PFSK-1 (cell line): ENCODE data around the gene POGLUT3.

Source experiments
- FOXP2 ChIP-seq: optimal IDR thresholded peaks from 2 replicates; pipeline ENCODE3; 2011; ENCODE audit warnings: borderline replicate concordance, control low read depth, inconsistent platforms; ENCODE audit not compliant: insufficient read depth; ENCODE audit errors: extremely low read length, extremely low read depth
- POLR2AphosphoS5 ChIP-seq: IDR thresholded peaks from 2 replicates; pipeline ENCODE4 v1.6.1; 2012; ENCODE audit warnings: low read depth, mild to moderate bottlenecking, control low read depth, low read length, moderate library complexity
- REST ChIP-seq, 2 experiments: IDR thresholded peaks; 2 replicates each; pipeline versions ENCODE4 v1.6.1 to v1.8.0; 2011 to 2012; ENCODE audit warnings: low read depth in 2 of 2, low read length in 2 of 2, control low read depth in 1 of 2, inconsistent platforms in 1 of 2, mild to moderate bottlenecking in 1 of 2, moderate library complexity in 1 of 2; ENCODE audit not compliant: insufficient read depth in 1 of 2
- SIN3A ChIP-seq: IDR thresholded peaks from 2 replicates; pipeline ENCODE4 v1.6.1; 2012; ENCODE audit warnings: mild to moderate bottlenecking, low read length, moderate library complexity, borderline replicate concordance; ENCODE audit not compliant: insufficient read depth
- TAF1 ChIP-seq: IDR thresholded peaks from 2 replicates; pipeline ENCODE4 v1.6.1; 2012; ENCODE audit warnings: low read length, control low read depth, borderline replicate concordance; ENCODE audit not compliant: insufficient read depth

Gene POGLUT3

GRCh38 chr11:108501396-108501795 lies 3.2 kb upstream of the POGLUT3 start:
- TF ChIP-seq POLR2AphosphoS5 (no peak), TAF1 (no peak), FOXP2 (no peak), SIN3A (no peak), REST (IDR thresholded peaks at IDR 0.05; ENCODE audit: insufficient read depth in 1 of 2, low read depth in 2 of 2, low read length in 2 of 2) (no peak)

DNA sequence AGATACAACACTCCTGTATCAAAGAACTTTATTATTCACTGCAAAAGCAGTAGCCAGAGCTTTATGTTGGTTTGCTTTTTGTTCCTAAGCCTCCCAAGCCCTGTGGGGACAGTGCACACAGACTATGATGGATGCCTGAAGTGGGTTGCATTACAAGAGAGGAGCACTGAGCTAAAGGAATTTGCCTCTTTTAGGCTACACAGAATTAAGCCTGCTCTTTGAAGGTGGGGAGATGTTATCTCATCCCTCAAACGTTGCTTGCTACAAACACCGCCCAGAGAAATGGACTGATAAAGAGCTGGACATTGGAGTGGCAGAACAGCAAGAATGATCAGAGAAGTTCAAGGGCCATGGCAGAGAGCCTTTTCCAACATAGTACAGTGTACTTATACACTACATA lies 2.5 kb upstream of the POGLUT3 start:
- TF ChIP-seq POLR2AphosphoS5 (no peak), SIN3A (no peak), FOXP2 (no peak), REST (IDR thresholded peaks at IDR 0.05; ENCODE audit: insufficient read depth in 1 of 2, low read depth in 2 of 2, low read length in 2 of 2) (no peak), TAF1 (no peak)

GRCh38 chr11:108500169-108500568 lies 2.0 kb upstream of the POGLUT3 start:
- TF ChIP-seq POLR2AphosphoS5, result no peak
- TF ChIP-seq SIN3A, result no peak
- no peak for TF ChIP-seq FOXP2
- no peak for TF ChIP-seq REST (IDR thresholded peaks at IDR 0.05; ENCODE audit: insufficient read depth in 1 of 2, low read depth in 2 of 2, low read length in 2 of 2)
- TF ChIP-seq TAF1, result no peak

DNA sequence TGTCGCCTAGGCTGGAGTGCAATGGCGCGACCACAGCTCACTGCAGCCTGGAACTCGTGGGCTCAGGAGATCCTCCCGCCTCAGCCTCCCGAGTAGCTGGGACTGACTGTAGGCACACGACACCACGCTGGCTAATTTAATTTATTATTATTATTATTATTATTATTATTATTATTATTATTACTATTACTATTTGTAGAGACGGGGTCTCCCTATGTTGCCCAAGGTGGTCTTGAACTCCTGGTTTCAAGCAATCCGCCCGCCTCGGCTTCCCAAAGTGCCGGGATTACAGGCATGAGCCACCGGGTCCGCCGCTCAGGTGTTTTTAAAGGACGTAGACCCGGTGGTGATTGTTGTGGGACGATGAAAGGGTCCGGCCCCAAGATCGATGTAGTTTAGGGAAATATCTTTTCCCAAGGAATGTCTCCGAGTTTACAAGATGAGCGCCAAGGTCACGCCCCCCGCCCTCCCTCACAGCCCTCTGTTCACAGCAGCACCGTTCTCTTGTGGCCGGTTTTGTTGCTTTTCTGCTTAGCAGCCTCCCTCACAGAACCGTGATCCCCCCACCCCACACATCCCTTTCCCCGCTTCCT lies 728 bp upstream of the POGLUT3 start:
- TF ChIP-seq TAF1 (no peak), POLR2AphosphoS5 (no peak), REST (IDR thresholded peaks at IDR 0.05; ENCODE audit: insufficient read depth in 1 of 2, low read depth in 2 of 2, low read length in 2 of 2) (no peak)

DNA sequence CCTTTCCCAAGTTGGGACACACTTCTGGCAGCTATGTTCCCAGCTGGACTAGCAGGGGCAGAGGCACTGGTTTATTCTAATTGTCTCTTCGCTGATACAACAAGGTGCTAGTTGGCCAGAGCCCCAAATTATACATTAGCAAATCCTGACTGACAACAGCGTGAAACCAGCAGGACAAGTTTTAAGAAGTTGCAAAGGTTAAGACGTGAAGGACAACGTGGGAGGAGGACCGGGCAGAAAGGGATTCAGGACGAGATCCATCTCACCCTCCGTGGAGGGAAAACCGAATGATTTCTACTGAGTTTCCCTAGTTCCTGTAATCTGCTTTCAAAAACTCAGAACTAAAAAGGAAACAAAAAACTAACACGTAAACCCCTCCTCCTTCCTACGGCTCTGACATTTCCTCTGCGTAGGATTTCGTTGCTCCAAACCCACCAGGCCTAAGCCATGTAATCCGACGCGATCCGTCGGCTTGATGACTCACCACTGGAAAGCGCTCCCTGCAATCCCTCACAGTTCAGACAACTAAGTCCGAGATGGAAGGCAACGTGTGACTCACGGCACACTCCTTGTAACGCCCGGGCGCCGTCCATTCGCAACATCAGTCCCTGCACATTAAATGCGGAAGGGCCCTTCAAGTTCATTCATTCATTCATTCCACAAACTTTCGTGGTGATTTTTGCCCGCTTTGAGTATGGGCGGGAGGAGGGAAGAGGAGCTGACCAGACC lies 703 bp downstream of the POGLUT3 start:
- no peak for TF ChIP-seq SIN3A
- TF ChIP-seq FOXP2, result peak; percentile 62
- TF ChIP-seq TAF1, result peak; percentile 62; the same call in 1 of the 2 replicates
- TF ChIP-seq REST (IDR thresholded peaks at IDR 0.05; ENCODE audit: insufficient read depth in 1 of 2, low read depth in 2 of 2, low read length in 2 of 2), result no peak
- peak; percentile 63; the same call in 1 of the 2 replicates for TF ChIP-seq POLR2AphosphoS5
